AG10803 (cell line): Measurements from ENCODE around the gene GRIP1.
"Not testable (repeated sequence)": the region's sequence is repeated elsewhere in the genome, so short reads cannot be mapped to it uniquely, and the experiment has no call there.

Experiments used
- DNase-seq: peaks from one replicate; pipeline ENCODE4 v3.0.0; 2010; ENCODE audit warnings: low read depth
- H3K4me3 ChIP-seq: 2 replicates; pipeline ENCODE4 v1.5.1; 2011; ENCODE audit warnings: mild to moderate bottlenecking, low read length, control low read depth
- CTCF ChIP-seq: conservative IDR thresholded peaks from 2 replicates; pipeline ENCODE4 v1.5.1; 2011; ENCODE audit warnings: mild to moderate bottlenecking, low read length, control low read depth, inconsistent platforms

GRIP1 gene

GRCh38 chr12:66499000-66499399 lies 179.9 kb downstream of the GRIP1 start:
- TF ChIP-seq CTCF, result no peak
- no peak overlapping the region for H3K4me3 ChIP-seq
- no peak for DNase-seq

DNA sequence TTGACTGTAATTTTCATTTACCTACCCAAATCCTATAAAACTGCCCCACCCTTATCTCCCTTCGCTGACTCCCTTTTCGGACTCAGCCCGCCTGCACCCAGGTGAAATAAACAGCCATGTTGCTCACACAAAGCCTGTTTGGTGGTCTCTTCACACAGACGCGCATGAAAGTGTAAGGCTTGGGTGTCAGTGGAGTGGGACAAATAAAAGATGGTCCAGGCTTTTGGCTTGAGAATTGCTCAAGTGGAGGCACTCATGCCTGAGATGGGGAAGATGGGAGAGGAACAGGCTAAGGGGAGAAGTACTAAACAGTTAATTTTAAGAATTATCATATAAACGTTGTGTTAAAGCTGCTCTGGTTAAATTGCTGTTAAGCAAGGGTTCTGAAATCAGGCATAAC lies 180.8 kb downstream of the GRIP1 start:
- not testable (repeated sequence) for DNase-seq, H3K4me3 ChIP-seq

GRCh38 chr12:66497008-66497897 lies 181.6 kb downstream of the GRIP1 start:
- TF ChIP-seq CTCF, result no peak
- no peak for DNase-seq
- no peak overlapping the region for H3K4me3 ChIP-seq

DNA sequence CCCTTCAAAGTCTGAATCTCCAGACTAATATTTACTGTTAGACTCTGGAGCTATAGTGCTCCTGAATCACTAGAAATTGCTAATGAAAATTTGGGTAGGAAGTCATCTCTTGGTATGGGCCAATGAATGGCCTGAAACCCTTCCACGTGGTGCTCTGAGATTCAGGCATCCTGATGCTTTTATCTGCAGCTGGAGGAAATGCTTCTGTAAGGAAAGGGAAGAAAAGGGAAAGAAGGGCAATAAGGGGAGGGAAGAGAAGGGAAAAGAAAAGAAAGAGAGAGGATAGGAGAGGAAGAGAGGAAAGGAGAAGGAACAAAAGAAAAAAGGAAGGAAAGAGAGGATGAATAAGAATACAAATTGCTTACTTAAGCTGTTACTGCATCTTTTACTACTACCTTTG lies 182.3 kb downstream of the GRIP1 start:
- H3K4me3 ChIP-seq, result no peak overlapping the region
- TF ChIP-seq CTCF, result no peak
- DNase-seq, result no peak

DNA sequence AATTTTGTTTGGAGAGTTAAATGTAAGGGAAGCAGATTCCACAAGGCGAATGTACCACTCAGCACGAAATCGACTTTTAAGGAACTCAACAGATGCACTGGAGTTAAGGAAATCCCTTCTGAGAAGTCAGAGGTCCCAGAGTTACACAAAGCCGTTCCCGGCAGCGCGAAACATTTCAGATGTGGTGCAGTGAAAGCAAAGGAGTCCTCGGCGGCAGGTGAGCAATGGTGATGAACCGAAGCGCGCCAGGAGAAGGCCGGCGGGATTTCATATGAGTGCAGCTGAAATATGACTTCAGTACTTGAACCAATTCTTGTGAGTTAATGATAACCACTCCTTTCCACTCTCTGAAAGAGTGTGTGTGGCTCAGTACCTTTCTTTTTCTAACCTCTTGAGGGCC lies 183.2 kb downstream of the GRIP1 start:
- no peak overlapping the region for H3K4me3 ChIP-seq
- no peak for DNase-seq
- TF ChIP-seq CTCF, result no peak

DNA sequence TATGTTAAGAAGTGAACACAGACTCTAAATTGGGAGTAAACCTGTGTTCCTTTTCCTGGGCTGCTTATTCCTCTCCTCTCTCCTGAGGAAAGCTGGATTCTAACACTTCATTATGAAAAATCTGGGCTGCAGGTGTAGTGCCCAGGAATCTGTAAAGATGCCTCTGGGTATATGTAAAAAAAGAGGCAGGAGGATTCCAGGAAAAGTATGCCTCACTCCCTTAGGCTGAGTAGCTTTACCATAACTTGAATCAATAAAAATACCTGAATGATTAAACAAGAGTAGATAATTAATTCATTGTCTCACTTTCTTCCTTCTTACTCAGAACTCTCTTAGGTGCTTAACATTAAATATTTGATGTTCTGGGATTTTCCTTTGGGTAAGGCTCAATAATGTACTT lies 185.1 kb downstream of the GRIP1 start:
- no peak for TF ChIP-seq CTCF
- DNase-seq, result no peak
- H3K4me3 ChIP-seq, result no peak overlapping the region

DNA sequence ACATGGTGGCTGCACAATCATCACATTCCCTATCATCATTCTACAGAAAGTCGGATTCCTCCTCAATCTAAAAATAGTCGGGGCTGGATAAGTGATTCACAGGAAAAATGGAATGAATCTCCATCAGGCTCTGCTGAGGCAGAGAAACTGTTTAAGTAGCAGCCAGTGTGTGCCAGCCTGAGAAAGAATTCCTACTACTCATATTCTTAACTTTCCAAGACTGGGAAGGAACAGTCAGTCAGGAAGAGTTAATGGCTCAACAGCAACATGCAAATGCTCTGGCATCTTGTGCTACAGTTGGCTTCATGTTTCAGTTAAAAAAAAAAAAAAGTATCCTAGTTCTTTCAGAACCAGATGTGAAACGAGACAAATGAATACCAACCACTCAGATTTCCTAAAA lies 187.0 kb downstream of the GRIP1 start:
- no peak overlapping the region for H3K4me3 ChIP-seq
- no peak for TF ChIP-seq CTCF
- DNase-seq, result peak; percentile 19
